ENCODE measurements around the gene IL7R.

The IL7R gene

DNA sequence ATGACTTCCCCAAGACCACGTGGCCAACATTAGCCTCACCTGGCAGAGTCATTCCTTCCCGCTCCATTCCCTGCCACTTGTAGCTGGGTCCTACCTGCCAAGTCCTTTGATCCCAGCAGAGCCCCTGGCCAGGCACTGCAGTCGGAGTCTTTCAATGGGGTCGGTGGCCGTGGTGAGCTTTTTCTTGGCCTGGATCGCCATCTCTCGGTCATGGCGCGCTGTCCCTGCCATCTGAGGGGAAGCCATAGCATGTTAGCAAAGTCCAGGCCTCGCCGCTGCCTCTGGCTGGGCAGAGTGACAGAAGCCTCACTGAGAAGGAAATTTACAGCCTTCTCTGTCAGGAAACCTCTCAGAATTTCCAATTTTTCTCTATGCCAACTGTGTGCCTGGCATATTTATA, 64.2 kb downstream of the IL7R start:
- no peak for DNase-seq

DNA sequence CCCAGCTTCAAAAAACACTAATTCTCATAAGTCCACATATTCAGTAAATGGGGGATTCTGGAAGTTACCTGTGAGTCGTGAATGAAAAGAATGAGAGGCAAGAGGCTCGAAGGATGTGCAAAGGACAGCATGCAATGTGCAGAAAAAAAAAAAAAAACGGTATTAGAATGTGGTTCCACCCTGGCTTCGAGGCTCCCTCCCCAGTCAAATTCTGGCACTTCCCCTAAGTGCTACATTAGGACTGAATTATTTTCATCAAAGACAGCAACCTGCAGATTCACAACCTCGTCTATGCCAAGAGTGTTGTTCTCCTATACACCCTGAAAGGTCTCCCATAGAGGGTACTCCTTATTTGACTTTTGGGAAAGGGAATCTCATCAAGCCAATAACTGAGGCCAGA, 65.2 kb downstream of the IL7R start:
- no peak for DNase-seq

DNA sequence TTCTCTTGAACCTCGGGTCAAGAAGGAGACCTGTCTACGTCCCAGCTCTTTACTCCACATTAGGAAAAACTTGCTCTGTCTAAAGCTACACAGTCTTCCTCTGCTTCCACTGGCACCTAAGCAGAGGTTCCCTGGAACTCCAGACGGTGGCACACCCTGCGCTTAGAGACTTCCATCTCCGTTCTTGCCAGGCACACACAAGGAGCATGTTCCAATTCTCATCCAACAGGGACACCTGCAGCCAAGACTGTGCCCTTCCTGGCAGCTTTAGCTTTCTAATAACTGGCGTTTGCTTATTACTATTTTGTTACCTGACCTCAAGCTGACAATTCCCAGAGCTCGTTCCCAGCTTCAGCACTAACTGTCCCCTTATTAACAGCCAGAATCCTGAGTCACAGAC, 65.8 kb downstream of the IL7R start:
- DNase-seq: no peak

DNA sequence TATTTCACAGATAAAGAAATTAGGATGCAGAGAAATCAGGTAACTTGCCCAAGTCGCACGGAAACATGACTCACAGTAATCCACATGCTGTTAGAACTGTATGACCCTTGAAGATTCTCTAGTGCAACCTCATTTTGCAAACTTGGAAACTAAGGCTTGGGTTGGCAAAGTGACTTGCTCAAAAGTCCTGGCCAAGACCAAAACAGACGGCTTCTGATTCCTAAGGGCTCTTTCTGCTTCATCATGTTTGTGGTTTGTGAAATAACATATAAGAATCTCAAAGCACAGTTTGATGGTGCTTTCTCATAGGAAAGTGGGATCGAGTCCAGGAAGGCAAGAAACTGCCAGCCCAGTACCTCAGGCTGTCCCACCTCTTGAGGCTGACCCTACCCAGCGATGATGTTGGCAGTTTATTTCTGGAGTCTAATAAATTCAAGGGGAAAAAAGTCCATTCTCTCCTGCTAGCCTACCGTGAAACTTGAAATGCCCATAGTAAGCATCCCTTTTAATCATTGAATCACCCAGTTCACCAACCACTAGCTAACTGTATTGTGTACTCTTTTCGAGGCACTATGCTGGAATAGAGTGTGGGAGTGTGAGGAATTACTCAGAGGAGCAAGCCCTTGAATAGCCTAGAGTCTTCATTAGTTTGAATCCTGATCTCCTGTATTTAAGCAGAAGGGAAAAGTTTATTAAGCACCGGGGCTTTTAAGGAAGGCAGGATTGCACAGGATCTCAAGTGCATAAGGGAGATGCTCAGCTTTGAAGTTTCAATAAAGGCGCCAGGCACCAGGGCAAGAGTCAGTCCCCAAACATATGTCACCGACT, 67.6 kb downstream of the IL7R start:
- no peak for DNase-seq

DNA sequence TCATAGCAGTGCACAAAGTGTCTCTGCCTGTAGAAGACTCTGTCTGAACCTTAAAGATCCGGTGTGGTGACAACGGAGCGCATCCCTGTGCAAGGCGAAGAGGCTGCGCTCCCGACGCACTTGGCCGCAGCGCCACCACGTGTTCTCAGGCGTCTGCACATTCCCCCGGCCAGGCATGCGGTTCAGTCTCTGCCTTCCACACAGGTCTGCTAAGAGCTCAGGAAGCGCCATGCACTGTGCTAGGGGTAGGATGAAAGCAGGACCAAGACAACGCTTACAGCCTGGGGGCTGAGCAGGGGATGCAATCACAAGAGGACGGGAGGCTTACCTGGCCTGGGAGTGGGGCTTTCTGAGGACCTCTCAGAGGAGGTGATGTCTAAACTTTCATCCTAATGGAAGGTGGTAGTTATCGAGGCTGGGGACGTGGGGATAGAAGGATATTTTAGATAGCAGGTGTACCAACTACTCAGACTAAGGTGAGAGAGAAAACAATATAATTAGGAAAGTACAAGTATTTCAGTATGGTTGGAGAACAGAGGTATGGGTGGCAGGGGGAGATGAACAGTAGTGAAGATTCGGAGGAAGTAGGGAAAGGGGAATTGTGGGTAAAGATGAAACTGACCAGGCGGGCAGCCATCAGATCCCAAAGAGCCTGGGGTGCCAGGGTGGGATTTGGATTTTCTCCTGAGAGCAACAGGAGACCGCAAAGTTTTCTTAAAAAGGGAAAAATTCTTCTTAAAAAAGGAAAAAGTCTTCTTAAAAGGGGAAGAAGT, 68.4 kb downstream of the IL7R start:
- DNase-seq: peak; percentile 58

DNA sequence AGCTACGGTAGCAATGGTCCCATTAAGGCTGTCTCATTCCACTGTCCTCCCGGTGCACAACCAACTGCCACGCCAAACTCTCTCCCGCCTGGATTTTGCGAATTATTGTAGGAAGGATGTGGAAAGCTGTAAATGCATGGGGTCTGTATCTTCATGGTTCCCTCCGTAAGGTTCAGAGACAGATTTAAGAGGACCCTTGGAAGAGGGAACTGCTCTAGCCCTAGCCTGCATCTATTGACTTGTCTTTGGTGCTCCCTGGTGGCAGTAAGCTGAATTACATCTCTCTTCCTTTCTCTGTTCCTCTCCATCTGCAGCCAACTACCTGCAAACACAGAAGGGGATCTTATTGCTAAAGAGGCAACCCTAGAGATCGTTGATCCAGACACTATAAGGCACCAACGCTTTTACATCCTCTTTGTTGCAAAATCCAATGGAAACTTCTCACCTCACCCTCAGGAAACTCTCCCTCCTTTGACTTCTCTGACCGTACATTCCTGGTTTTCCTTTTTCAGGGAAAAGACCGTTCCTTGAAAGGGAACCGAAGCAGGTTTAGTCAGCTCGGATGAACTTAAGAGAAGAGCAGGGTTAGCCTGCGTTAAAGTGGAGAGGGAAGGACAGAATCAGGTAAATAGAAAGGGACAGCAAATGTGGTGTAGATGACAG, 69.8 kb downstream of the IL7R start:
- DNase-seq: peak; percentile 37

Measured in SHP77 treated with DMSO at 0.1 percent for 48 hours (cell line).